HepG2 (cell line): ENCODE data around the gene ALOXE3. TPM values are rescaled to one million over a fixed set of nuclear protein-coding genes. Genes with fewer than 3 reads are reported as not detected.
A peak's percentile ranks its signal among the peaks of the same experiment; 100 is the strongest.

Experiments used
- ADNP ChIP-seq: sonication (generic); formaldehyde crosslinking; IDR thresholded peaks from 2 replicates; pipeline ENCODE4 v1.4.0; 2020; ENCODE audit warnings: missing genetic modification reagents
- BHLHE40 ChIP-seq: IDR thresholded peaks from 2 replicates; pipeline ENCODE4 v1.6.1; 2011; ENCODE audit warnings: low read length, improper control_type of control experiment
- ISL2 ChIP-seq: sonication (generic); formaldehyde crosslinking; IDR thresholded peaks from 2 replicates; pipeline ENCODE4 v1.5.0; 2020; ENCODE audit warnings: missing genetic modification reagents
- KLF9 ChIP-seq: IDR thresholded peaks from 2 replicates; pipeline ENCODE4 v1.6.1; 2016; ENCODE audit warnings: low read depth
- MTA3 ChIP-seq: sonication (generic); formaldehyde crosslinking; IDR thresholded peaks from 2 replicates; pipeline ENCODE4 v1.4.0; 2020; ENCODE audit warnings: missing genetic modification reagents
- MYC ChIP-seq: sonication (generic); formaldehyde crosslinking; IDR thresholded peaks from 2 replicates; pipeline ENCODE4 v1.9.0; 2021; ENCODE audit warnings: missing genetic modification reagents, borderline replicate concordance
- NFE2 ChIP-seq: sonication (generic); formaldehyde crosslinking; IDR thresholded peaks from 2 replicates; pipeline ENCODE4 v1.4.0; 2020; ENCODE audit warnings: missing genetic modification reagents
- PPARG ChIP-seq: conservative IDR thresholded peaks from 2 replicates; pipeline ENCODE4 v1.6.1; 2016; ENCODE audit warnings: missing biosample characterization, missing genetic modification reagents
- RBAK ChIP-seq: sonication (generic); formaldehyde crosslinking; IDR thresholded peaks from 2 replicates; pipeline ENCODE4 v1.5.1; 2020; ENCODE audit warnings: mild to moderate bottlenecking, missing genetic modification reagents
- ZBTB38 ChIP-seq: sonication (generic); formaldehyde crosslinking; IDR thresholded peaks from 2 replicates; pipeline ENCODE4 v1.5.1; 2020; ENCODE audit warnings: mild to moderate bottlenecking, missing genetic modification reagents
- ZFP36L1 ChIP-seq: sonication (generic); formaldehyde crosslinking; IDR thresholded peaks from 2 replicates; pipeline ENCODE4 v1.8.0; 2022; ENCODE audit warnings: mild to moderate bottlenecking, missing genetic modification reagents, moderate library complexity
- ZNF225 ChIP-seq: sonication (generic); formaldehyde crosslinking; IDR thresholded peaks from 2 replicates; pipeline ENCODE4 v1.4.0; 2020; ENCODE audit warnings: mild to moderate bottlenecking, missing genetic modification reagents
- ZNF326 ChIP-seq: sonication (generic); formaldehyde crosslinking; IDR thresholded peaks from 2 replicates; pipeline ENCODE4 v1.4.0; 2020; ENCODE audit warnings: missing genetic modification reagents, borderline replicate concordance
- ZNF589 ChIP-seq: sonication (generic); formaldehyde crosslinking; conservative IDR thresholded peaks from 2 replicates; pipeline ENCODE4 v1.8.0; 2022; ENCODE audit warnings: mild to moderate bottlenecking, moderate library complexity, missing genetic modification reagents
- ZNF616 ChIP-seq: sonication (generic); formaldehyde crosslinking; IDR thresholded peaks from 2 replicates; pipeline ENCODE4 v1.5.0; 2020; ENCODE audit warnings: low read depth, mild to moderate bottlenecking, missing genetic modification reagents
- ZNF761 ChIP-seq: sonication (generic); formaldehyde crosslinking; conservative IDR thresholded peaks from 2 replicates; pipeline ENCODE4 v1.4.0; 2020; ENCODE audit warnings: mild to moderate bottlenecking, missing genetic modification reagents
- polyA plus RNA-seq, 8 experiments: library from polyadenylated mRNA; depleted of rRNA in 3 of 8; stranded (reverse) in 7 of 8; unstranded in 1 of 8; fragments of >200 nt; fragmentation: Illumina TruSeq in 4 of 8; extraction: Trizol in 4 of 8; gene quantifications; 2 replicates each; pipeline versions ENCODE4 v1.2.1 to v1.2.3, GENCODE V29; 2011 to 2016; ENCODE audit warnings: low read depth in 4 of 8, missing spikeins in 1 of 8, mixed read lengths in 1 of 8; ENCODE audit not compliant: insufficient read depth in 1 of 8
- total RNA-seq, 5 experiments: library from RNA; depleted of rRNA; stranded (reverse); fragments of >200 nt; fragmentation: Illumina TruSeq; extraction: Trizol; gene quantifications; 2 replicates each; pipeline ENCODE4 v1.2.3, GENCODE V29; 2016; ENCODE audit warnings: low read depth in 1 of 5
- TF ChIP-seq, protein P1 (sequence below): sonication (generic); formaldehyde crosslinking; IDR thresholded peaks from 2 replicates; pipeline ENCODE4 v1.9.0; 2021; ENCODE audit warnings: missing genetic modification reagents, borderline replicate concordance
- TF ChIP-seq, protein P2 (sequence below): sonication (generic); formaldehyde crosslinking; IDR thresholded peaks from 2 replicates; pipeline ENCODE4 v1.8.1; 2023; ENCODE audit warnings: mild to moderate bottlenecking, missing genetic modification reagents, borderline replicate concordance
- TF ChIP-seq, protein P3 (sequence below): sonication (generic); formaldehyde crosslinking; IDR thresholded peaks from 2 replicates; pipeline ENCODE4 v1.4.0; 2020; ENCODE audit warnings: missing genetic modification reagents
- TF ChIP-seq, protein P4 (sequence below): sonication (generic); formaldehyde crosslinking; IDR thresholded peaks from 2 replicates; pipeline ENCODE4 v1.4.0; 2020; ENCODE audit warnings: missing genetic modification reagents
- TF ChIP-seq, protein P5 (sequence below): sonication (generic); formaldehyde crosslinking; IDR thresholded peaks from 2 replicates; pipeline ENCODE4 v1.5.1; 2020; ENCODE audit warnings: missing genetic modification reagents, mild to moderate bottlenecking, borderline replicate concordance
- TF ChIP-seq, protein P6 (sequence below): sonication (generic); formaldehyde crosslinking; IDR thresholded peaks from 2 replicates; pipeline ENCODE4 v1.4.0; 2020; ENCODE audit warnings: missing genetic modification reagents

ALOXE3 gene
- total and polyA plus RNA-seq, 2 of the 13 experiments (the other 11 are each of a cell fraction or from before 2014, with no cell fraction given) = 0.07 TPM; not detected in 1

DNA sequence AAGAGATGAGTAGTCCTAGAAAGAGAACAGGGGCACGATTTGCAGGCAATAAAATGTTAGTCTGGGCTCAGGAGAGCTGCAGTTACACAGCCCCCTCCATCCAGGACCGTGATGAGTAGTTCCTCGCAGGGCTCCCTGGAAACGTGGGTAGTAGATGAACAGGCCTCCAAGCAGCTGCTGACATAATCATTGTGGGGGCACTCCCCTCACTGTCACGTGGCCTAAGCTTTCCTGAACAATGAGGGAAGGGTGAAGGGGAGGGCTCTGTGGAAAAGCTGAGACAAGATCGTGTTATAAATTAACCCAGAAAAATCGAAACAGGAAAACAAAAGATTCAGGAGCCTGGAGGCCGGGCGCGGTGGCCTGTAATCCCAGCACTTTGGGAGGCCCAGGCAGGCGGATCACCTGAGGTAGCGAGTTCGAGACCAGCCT is 35.2 kb upstream of the ALOXE3 start (continued):
- TF ChIP-seq, protein P1, sequence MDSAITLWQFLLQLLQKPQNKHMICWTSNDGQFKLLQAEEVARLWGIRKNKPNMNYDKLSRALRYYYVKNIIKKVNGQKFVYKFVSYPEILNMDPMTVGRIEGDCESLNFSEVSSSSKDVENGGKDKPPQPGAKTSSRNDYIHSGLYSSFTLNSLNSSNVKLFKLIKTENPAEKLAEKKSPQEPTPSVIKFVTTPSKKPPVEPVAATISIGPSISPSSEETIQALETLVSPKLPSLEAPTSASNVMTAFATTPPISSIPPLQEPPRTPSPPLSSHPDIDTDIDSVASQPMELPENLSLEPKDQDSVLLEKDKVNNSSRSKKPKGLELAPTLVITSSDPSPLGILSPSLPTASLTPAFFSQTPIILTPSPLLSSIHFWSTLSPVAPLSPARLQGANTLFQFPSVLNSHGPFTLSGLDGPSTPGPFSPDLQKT = no peak
- TF ChIP-seq ADNP (CRISPR knock-in tag) (peak; percentile 83; the same call in 1 of the 2 replicates), KLF9 (CRISPR knock-in tag) (no peak), ZNF589 (CRISPR knock-in tag) (no peak), BHLHE40 (peak; percentile 89), ZBTB38 (CRISPR knock-in tag) (peak; percentile 18; the same call in 1 of the 2 replicates), MYC (CRISPR knock-in tag) (peak; percentile 47; the same call in 1 of the 2 replicates), ZNF761 (CRISPR knock-in tag) (no peak), ZNF225 (CRISPR knock-in tag) (no peak), ISL2 (CRISPR knock-in tag) (no peak), NFE2 (CRISPR knock-in tag) (no peak), RBAK (CRISPR knock-in tag) (no peak), MTA3 (CRISPR knock-in tag) (no peak), PPARG (CRISPR knock-in tag) (no peak), ZFP36L1 (CRISPR knock-in tag) (peak; percentile 91; the same call in 1 of the 2 replicates), ZNF326 (CRISPR knock-in tag) (no peak), ZNF616 (CRISPR knock-in tag) (no peak)
- TF ChIP-seq, protein P2, sequence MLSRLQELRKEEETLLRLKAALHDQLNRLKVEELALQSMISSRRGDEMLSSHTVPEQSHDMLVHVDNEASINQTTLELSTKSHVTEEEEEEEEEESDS = no peak
- TF ChIP-seq, protein P3, sequence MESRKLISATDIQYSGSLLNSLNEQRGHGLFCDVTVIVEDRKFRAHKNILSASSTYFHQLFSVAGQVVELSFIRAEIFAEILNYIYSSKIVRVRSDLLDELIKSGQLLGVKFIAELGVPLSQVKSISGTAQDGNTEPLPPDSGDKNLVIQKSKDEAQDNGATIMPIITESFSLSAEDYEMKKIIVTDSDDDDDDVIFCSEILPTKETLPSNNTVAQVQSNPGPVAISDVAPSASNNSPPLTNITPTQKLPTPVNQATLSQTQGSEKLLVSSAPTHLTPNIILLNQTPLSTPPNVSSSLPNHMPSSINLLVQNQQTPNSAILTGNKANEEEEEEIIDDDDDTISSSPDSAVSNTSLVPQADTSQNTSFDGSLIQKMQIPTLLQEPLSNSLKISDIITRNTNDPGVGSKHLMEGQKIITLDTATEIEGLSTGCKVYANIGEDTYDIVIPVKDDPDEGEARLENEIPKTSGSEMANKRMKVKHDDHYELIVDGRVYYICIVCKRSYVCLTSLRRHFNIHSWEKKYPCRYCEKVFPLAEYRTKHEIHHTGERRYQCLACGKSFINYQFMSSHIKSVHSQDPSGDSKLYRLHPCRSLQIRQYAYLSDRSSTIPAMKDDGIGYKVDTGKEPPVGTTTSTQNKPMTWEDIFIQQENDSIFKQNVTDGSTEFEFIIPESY (CRISPR knock-in tag) = no peak
- TF ChIP-seq, protein P4, sequence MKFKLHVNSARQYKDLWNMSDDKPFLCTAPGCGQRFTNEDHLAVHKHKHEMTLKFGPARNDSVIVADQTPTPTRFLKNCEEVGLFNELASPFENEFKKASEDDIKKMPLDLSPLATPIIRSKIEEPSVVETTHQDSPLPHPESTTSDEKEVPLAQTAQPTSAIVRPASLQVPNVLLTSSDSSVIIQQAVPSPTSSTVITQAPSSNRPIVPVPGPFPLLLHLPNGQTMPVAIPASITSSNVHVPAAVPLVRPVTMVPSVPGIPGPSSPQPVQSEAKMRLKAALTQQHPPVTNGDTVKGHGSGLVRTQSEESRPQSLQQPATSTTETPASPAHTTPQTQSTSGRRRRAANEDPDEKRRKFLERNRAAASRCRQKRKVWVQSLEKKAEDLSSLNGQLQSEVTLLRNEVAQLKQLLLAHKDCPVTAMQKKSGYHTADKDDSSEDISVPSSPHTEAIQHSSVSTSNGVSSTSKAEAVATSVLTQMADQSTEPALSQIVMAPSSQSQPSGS (CRISPR knock-in tag) = peak; percentile 26; the same call in 1 of the 2 replicates
- TF ChIP-seq, protein P5, sequence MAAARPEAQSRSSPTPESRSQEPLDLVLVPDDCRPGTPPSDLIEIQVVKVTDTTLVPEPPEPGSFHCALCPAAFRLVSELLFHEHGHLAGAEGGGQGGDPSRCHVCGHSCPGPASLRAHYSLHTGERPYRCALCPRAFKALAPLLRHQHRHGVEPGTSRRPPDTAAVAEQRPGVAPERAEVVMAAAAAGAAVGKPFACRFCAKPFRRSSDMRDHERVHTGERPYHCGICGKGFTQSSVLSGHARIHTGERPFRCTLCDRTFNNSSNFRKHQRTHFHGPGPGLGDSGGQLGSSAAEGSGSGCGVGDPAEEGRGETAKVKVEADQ = peak; percentile 31; the same call in 1 of the 2 replicates
- TF ChIP-seq, protein P6, sequence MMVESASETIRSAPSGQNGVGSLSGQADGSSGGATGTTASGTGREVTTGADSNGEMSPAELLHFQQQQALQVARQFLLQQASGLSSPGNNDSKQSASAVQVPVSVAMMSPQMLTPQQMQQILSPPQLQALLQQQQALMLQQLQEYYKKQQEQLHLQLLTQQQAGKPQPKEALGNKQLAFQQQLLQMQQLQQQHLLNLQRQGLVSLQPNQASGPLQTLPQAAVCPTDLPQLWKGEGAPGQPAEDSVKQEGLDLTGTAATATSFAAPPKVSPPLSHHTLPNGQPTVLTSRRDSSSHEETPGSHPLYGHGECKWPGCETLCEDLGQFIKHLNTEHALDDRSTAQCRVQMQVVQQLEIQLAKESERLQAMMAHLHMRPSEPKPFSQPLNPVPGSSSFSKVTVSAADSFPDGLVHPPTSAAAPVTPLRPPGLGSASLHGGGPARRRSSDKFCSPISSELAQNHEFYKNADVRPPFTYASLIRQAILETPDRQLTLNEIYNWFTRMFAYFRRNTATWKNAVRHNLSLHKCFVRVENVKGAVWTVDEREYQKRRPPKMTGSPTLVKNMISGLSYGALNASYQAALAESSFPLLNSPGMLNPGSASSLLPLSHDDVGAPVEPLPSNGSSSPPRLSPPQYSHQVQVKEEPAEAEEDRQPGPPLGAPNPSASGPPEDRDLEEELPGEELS = peak; percentile 60
